NCI-H146 treated with DMSO at 0.1 percent for 48 hours (cell line): Measurements from ENCODE around the gene GOLPH3.
"Not testable (repeated sequence)": the region's sequence is repeated elsewhere in the genome, so short reads cannot be mapped to it uniquely, and the experiment has no call there.

ENCODE experiments used
- DNase-seq: peaks from one replicate; lab custom pipeline; 2025; ENCODE audit not compliant: unreplicated experiment; lab: John Stamatoyannopoulos, UW

GOLPH3 gene

DNA sequence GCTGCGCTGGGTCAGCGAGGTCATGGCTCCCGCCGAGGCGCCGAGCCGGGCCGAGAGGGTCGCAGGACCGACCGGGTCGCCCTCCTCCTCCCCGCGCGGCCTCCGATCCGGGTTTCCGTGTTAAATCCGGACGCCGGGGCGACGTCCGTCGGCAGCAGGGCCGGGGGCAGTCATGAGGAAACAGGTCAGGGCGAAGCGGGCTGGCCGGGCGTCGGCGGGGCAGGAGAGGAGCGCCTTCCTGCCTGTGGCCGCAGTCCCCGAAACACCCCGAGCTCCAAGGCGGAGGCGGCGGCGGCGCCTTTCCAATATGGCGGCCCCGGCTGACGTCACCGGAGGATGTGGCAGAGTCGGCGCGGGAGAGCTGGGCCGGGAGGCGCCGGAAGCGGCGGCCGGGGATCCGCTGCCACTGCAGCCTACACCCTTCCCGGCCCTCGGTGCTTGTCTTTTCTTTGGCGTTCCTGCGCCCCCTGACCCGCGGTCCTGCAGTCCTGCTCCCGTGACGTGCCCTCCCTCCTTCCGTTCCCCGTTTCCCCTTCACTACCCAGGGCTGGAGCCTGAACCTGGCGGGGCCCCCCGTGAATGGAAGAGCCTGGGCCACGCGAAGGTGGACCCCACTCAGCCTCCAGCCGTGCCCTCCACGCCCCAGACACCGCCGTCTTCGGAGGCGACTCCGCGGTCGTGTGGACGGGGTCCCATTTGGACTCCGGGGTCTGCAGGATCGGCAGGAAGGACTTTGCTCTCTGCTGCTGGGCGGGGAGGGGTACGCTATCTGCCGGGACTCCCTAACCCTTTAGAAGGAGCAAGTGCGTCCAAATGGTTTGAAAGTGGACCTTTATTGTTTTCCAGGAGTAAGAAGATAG lies at the start of gene GOLPH3:
TSS of gene GOLPH3 (minus strand) at position 309 of the 860 bp plus-strand sequence. CDS start at position 24, 285 bp downstream.
- peak; percentile 57 for DNase-seq

DNA sequence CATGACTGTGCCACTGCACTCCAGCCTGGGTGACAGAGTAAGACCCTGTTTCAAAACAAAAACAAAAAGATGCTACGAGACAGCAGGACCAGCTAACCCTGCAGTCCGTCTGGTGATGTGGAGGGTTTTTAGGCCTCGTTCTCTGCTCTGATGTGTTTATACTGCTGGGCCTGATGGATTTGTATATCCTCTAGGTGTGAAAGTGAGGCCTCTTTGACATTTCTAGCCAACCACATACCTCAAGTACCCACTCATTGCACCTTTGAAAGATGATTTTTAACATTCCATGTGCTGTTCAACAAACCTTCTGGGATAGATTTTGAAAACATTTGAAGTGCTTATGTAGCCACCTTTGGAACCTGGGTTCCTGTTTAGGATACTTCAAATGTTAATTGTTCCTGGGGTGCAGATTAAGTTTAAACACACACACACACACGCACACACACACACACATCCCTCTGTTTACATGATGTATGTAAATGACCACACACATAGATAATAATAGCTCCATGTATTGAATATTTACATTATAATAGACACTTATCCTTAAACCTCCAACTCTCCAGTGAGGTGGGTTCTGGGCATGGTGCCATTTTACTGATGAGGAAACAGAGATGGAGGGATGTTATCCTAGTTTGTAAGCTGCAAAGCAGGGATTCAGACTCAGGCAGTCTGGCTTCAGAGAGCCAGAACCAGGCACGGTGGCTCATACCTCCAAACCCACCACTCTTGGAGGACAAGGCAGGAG lies 48.8 kb upstream of the GOLPH3 start:
- no peak for DNase-seq

DNA sequence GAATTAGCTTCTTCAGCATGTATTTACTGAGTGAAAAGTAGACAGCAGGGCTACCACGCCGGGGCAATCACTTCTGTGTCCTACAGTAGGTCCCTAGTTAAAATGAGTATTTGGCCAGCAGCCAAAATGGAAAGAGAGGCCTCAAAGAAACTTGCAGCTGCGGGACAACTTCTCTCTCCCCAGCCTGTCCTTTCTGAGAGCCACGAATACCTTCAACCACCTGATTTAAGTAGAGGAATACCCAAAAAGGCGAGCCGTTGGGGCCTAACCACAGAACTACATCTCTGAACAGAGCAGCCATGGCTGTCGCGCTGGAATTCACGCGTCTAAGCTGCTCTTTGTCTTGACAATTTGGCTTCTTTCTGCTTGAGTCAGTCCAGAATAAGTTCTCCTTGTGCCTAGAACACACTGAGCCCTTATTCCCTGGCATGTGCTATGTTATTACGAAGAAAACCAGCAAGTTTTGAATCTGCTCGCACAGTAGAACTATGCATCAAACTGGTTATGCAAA lies 43.8 kb upstream of the GOLPH3 start:
- DNase-seq = no peak

DNA sequence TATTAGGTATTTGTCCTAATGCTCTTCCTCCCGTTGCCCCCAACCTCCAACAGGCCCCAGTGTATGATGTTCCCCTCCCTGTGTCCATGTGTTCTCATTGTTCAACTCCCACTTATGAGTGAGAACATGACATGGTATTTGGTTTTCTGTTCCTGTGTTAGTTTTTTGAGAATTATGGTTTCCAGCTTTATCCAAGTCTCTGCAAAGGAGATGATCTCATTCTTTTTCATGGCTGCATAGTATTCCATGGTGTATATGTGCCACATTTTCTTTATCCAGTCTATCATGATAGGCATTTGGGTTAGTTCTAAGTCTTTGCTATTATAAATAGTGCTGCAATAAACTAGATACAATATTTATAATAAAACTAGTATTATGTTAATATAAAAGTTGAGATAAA lies 40.2 kb upstream of the GOLPH3 start:
- DNase-seq = not testable (repeated sequence)

DNA sequence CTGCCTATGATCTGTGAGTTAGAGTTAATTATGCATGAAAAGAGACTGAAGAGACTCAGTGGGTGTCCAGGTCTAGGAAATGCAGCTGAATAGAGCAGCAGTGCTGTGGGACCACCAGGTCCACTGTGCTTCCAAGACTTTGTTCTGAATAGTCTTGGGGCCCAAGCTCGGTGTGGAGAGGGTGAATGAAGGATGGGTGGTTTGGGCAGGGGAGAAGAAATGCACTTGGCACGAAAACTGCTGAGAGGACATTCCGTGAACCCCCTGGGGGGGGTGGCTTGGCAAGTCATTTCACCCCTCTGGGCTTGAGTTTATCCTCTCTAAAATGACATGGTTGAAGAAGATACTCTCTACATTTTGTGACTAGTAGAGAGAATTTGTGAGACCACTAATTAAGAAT lies 36.0 kb upstream of the GOLPH3 start:
- peak; percentile 30 for DNase-seq

DNA sequence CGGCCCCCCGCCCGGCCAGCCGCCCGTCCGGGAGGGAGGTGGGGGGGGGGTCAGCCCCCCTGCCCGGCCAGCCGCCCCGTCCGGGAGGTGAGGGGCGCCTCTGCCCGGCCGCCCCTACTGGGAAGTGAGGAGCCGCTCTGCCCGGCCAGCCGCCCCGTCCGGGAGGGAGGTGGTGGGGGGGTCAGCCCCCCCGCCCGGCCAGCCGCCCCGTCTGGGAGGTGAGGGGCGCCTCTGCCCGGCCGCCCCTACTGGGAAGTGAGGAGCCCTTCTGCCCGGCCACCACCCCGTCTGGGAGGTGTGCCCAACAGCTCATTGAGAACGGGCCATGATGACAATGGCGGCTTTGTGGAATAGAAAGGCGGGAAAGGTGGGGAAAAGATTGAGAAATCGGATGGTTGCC lies 34.7 kb upstream of the GOLPH3 start:
- DNase-seq = not testable (repeated sequence)

DNA sequence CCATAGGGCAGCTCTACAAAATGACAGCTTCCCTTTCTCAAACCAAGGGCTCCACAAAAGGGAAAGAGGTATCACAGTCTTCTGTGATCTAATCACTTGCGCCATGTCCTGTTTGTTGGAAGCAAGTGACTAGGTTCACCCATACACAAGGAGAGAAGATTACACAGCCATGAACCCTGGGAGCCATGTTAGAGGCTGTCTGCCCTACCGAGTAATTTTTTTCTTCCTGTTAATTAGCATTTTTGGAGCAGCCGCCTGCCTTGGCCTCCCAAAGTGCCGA lies 33.2 kb upstream of the GOLPH3 start:
- DNase-seq = no peak

DNA sequence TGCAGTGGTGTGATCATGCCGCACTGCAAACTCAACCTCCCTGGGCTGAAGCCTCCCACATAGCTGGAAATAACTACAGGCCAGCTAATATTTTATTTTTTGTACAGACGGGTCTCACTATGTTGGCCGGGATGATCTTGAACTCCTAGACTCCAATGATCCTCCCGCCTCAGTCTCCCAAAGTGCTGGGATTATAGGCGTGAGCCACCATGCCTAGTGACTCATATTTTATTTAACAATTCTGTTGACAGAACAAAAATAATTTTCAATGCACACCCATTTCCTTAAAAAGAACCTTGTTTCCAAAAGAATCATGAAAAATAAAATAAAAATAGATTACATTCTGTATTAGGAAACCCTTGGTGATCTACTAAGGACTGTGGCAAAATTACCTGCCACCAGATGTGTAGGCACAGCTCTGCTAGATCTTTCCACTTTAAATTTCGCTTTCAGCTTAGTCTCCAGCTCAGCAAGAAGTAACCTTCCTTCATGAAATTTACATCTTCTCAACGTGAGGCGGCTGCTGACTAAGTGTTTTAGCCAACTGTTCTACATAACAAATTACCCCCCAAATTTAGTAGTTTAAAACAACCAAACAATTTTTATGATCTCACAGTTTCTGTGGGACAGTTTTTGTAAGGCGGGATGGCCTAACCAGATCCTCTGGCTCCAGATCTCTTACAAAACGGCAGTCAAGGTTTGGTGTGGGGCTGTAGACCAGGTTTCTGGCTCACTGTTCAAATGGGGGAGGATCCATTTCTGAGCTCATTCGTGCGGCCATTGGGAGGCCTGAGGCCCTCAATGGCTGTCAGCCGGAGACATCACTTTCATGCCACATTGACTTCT lies 32.6 kb upstream of the GOLPH3 start:
- DNase-seq = no peak

DNA sequence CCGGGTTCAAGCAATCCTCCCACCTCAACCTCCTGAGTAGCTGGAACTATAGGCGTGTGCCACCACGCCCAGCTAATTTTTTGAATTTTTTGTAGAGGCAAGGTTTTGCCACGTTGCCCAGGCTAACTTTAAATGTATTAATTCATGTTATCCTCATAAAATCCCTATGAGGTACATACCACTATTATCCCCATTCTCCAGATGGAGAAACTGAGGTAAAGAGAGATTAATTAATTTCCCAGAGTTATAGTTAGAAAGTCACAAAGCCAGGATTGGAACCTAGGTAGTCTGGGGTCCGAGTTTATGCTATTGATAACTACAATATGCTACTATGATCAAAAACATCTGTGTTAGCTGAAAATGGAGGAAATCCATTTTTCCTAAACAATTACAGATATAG lies 31.9 kb upstream of the GOLPH3 start:
- DNase-seq = no peak

DNA sequence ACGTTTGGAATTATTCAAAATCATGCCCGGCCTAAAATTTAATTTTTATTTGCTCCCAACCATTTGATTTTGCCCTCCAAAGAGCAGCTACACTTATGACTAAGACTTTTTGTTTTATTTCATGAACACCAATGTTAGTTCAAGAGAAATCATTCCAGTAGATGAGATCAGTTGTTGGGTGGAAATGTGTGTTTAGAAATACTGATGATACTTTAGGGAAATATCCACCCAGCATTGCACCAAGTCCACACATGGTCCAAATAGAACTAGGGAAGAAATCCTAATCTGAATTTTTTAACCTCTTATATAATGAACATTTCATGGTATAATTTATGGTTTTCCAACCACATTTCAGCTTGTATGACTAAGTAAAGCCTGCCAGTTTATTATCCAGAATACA lies 28.3 kb upstream of the GOLPH3 start:
- no peak for DNase-seq

DNA sequence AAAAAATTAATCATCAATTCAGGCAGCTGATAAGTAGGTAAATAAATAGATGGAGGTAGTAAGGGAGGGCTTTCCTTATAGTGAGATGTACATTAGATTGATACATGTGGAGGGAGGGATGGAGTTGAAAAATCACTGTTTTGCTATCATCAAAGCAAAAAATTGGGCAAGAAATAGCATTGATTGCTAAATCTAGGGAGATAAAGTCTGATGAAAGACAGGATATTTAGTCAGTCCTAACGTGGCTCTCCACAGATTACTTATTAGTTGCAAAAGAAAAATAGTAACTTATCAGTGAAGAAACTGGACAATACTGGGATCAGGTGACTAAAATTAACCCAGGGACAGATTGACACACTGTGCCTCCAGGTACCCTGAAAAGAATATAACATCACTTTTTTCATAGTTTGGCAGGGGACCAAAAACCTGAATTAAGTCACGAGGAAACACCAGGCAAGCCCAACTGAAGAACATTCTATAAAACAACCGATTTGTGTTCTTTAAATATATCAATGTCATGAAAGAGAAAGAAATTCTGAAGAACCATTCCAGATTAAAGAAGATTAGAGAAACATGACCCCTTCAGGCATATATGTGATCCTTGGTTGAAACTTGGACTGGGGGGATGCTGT lies 27.1 kb upstream of the GOLPH3 start:
- DNase-seq = no peak

DNA sequence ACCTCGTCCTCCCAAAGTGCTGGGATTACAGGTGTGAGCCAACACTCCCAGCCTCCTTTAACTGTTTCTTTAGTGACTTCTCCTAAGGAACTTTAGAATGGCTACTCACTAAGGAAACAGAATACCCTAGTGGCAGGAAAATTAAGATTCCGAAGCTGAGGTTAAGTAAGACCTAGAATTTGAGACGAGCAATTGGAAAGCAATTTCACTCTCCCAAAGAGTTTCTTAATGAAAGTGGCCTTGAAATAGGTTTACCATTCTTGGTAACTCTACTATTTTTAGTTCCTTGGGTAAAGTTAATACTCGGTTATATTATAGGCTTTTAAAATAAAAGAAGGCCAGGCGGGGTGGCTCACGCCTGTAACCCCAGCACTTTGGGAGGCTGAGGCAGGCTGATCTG lies 22.9 kb upstream of the GOLPH3 start:
- no peak for DNase-seq

DNA sequence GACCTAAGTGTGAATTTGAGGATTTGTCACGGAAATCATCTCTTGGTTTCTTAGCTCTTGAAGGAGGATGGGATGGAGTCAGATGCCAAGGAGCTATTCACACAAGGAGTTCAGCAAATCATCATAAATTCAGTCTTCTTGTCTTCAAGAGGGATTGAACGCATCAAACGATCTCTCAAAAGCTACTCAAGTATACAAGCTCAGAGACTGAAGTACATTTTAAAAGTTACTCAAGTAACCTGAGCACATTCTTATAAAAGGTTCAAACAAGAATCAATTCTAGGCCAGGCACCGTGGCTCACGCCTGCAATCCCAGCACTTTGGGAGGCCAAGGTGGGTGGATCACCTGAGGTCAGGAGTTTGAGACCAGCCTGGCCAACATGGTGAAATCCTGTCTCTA lies 21.1 kb upstream of the GOLPH3 start:
- DNase-seq = no peak

DNA sequence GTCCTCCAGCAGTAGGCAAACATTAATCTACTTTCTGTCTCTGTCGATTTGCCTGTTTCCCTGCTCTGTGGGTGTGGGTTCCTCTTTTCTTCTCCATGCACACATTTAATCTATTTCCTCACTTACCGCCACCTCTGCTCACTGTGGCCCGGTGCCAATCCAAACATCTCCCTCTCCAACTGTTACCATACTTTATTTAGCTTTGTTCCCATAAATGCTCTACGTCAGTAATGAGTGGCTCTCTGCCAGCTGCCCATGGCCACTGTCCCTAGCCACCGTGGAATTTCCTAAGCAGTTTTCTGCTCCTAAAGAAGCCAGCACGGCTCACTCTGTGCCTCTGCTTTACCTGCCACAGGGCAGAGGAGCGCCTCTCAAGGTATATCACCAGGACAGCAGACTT lies 19.5 kb upstream of the GOLPH3 start:
- peak; percentile 96 for DNase-seq

DNA sequence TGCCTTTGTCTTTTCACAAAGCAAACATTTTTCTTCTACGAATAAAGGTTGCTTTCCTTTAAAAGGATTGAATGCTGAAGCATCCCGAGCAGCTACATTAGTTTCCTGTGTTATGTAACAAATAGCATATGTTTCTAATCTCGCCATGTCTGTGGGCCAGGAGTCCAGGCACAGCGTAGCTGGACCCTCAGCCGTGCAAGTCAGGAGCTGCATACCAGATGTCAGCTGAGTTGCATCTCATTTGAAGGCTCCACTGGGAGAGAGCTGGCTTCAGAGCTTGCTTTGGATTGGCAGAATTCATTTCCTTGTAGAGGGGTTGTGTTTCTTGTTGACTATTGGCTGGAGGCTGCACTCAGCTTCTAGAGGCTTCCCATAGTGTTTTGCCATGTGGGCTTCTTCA lies 16.0 kb upstream of the GOLPH3 start:
- DNase-seq = no peak

DNA sequence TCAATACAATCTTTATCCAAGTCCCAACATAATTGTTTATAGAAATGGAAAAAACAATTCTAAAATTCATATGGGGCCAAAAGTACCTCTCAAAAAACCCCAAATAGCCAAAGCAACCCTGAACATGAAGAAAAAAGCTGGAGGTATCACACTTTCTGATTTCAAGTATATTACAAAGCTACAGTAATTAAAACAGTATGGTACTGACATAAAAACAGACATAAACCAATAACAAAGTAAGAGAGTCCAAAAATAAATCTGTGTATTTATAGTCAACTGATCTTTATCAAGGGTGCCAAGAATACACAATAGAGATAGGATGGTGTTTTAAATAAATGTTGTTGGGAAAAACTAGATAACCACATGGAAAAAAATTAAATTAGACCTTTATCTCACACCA lies 13.6 kb upstream of the GOLPH3 start:
- DNase-seq = no peak

DNA sequence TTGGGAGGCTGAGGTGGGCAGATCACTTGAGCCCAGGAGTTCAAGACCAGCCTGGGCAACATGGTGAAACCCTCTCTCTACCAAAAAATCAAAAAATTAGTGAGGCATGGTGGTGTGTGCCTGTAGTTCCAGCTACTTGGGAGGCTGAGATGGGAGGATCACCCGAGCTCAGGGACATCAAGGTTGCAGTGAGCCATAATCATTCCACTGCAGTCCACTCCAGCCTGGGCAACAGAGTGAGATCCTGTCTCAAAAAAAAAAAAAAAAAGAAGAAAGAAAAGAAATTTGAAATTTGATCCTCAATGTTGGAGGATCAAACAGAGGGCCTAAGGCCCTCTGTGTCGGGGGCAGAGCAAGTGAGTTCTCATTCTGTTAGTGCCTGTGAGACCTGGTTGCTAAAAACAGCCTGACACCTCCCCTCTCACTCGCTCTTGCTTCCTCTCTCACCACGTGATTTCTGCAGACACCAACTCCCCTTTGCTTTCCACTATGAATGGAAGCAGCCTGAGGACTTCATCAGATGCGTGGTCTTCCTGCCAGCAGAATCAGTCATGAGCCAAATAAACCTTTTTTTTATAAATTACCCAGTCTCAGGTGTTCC lies 8.4 kb upstream of the GOLPH3 start:
- no peak for DNase-seq

DNA sequence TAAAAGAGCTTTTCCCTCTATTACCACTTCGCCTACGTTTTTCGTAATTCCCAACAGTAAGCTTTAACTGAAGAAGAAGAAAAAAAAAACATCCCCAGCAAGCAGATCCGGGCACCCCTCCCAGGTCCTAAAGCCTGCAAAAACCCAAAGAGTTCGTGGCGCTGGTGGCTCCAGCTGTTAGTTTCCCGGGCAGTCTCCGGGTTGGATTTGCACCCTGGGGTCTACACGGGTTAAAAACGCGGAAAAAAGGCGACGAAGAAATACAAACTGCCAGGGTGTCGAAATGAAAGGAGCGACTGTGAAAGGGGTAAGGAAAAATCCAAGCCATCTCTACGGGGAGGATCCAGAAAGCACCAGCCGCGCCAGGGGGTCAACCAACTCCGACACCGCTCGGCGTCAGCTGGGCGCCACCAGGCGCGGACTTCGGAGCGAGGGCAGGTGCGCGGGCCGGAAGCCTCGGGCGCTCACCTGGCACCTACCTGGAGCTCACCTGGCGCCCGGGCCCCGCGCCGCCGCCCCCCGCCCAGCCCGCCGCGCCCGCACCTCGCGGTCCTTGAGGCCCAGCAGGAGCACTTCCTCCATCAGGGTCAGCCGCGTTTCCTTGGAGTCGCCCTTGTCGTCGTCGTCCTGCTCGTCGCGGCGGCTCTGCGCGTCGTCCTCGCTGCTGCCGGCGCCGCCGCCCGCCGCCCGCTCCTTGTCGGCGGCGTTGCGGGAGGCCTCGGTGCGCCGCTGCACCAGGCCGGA lies 680 bp downstream of the GOLPH3 start:
- DNase-seq = peak; percentile 78

DNA sequence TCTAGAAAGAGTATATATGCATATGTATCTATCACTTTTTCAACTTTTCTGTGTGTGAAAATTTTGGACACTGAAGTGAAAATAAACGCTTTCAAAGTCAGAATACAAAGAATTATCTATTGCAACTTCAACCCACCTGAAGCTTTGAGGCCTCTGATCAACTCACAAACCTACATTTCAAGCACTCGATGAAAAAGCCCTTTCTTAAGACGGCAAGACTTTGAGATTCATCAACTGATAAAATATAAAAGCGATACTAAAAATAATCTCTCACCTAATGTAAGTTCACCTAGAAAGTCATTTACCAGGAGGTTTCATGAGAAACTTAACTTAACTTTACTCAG lies 1.2 kb downstream of the GOLPH3 start:
- DNase-seq = no peak
